Muscle layer of colon (tissue), 2 donors: ENCODE results near the gene MACROD2.

Experiments
- H3K27ac ChIP-seq: one replicate; pipeline ENCODE4 v1.7.0; 2013; ENCODE audit warnings: low read depth, mild to moderate bottlenecking, low read length, moderate library complexity
- H3K27me3 ChIP-seq, 2 donors: one replicate each; pipeline ENCODE4 v1.7.0; 2013; ENCODE audit warnings: low read length in 2 of 2, mild to moderate bottlenecking in 2 of 2; ENCODE audit not compliant: insufficient read depth in 2 of 2, control insufficient read depth in 1 of 2
- H3K36me3 ChIP-seq: one replicate; pipeline ENCODE4 v1.7.0; 2013; ENCODE audit warnings: mild to moderate bottlenecking, low read length; ENCODE audit not compliant: insufficient read depth
- H3K4me1 ChIP-seq: one replicate; pipeline ENCODE4 v1.7.0; 2013; ENCODE audit warnings: mild to moderate bottlenecking, low read length; ENCODE audit not compliant: insufficient read depth
- H3K4me3 ChIP-seq, 2 donors: one replicate each; pipeline ENCODE4 v1.7.0; 2013; ENCODE audit warnings: low read length in 2 of 2, low read depth in 1 of 2, mild to moderate bottlenecking in 1 of 2, moderate library complexity in 1 of 2
- H3K9ac ChIP-seq: one replicate; pipeline ENCODE4 v1.7.0; 2013; ENCODE audit warnings: low read length
- H3K9me3 ChIP-seq: one replicate; pipeline ENCODE4 v1.7.0; 2013; ENCODE audit warnings: mild to moderate bottlenecking, low read length
- donor health status: abdominal sarcoma.
- donor health status: Adenocarcinoma of cecum.

Gene MACROD2

GRCh38 chr20:14673164-14673563, 677.8 kb downstream of the MACROD2 start:
- no peak overlapping the region for H3K27ac ChIP-seq
- no peak overlapping the region for H3K9ac ChIP-seq
- no peaks in the 10 kb centered on the region for H3K9me3 ChIP-seq
- H3K4me3 ChIP-seq, result no peak overlapping the region
- H3K36me3 ChIP-seq, result no peaks in the 10 kb centered on the region
- no peaks in the 10 kb centered on the region for H3K4me1 ChIP-seq
- no peaks in the 10 kb centered on the region for H3K27me3 ChIP-seq

GRCh38 chr20:14677455-14677854, 682.1 kb downstream of the MACROD2 start:
- Histone ChIP-seq H3K27me3 (no peaks in the 10 kb centered on the region), H3K4me1 (no peaks in the 10 kb centered on the region), H3K36me3 (no peaks in the 10 kb centered on the region), H3K9ac (no peak overlapping the region), H3K27ac (no peak overlapping the region), H3K4me3 (no peak overlapping the region), H3K9me3 (no peaks in the 10 kb centered on the region)

- H3K36me3 ChIP-seq, result no peaks in the 10 kb centered on the region
- no peaks in the 10 kb centered on the region for H3K4me1 ChIP-seq
- H3K27ac ChIP-seq, result no peak overlapping the region
- no peaks in the 10 kb centered on the region for H3K9me3 ChIP-seq
- H3K9ac ChIP-seq, result no peak overlapping the region
- no peak overlapping the region for H3K4me3 ChIP-seq
- H3K27me3 ChIP-seq, result no peaks in the 10 kb centered on the region
These were observed 689.9 kb downstream of the MACROD2 start for GRCh38 chr20:14685183-14685582.

GRCh38 chr20:14687313-14687712, 692.0 kb downstream of the MACROD2 start:
- Histone ChIP-seq H3K27ac (no peak overlapping the region), H3K36me3 (no peaks in the 10 kb centered on the region), H3K9ac (no peak overlapping the region), H3K4me1 (no peaks in the 10 kb centered on the region), H3K27me3 (no peaks in the 10 kb centered on the region), H3K9me3 (no peaks in the 10 kb centered on the region), H3K4me3 (no peak overlapping the region)

GRCh38 chr20:14688005-14688404, 692.7 kb downstream of the MACROD2 start:
- no peak overlapping the region for H3K9ac ChIP-seq
- H3K36me3 ChIP-seq, result no peaks in the 10 kb centered on the region
- H3K27ac ChIP-seq, result no peak overlapping the region
- H3K4me1 ChIP-seq, result no peaks in the 10 kb centered on the region
- no peaks in the 10 kb centered on the region for H3K9me3 ChIP-seq
- H3K27me3 ChIP-seq, result no peaks in the 10 kb centered on the region
- H3K4me3 ChIP-seq, result no peak overlapping the region

- no peak overlapping the region for H3K4me3 ChIP-seq
- no peaks in the 10 kb centered on the region for H3K27me3 ChIP-seq
- no peak overlapping the region for H3K27ac ChIP-seq
- H3K4me1 ChIP-seq, result no peaks in the 10 kb centered on the region
- no peaks in the 10 kb centered on the region for H3K9me3 ChIP-seq
- no peak overlapping the region for H3K9ac ChIP-seq
- H3K36me3 ChIP-seq, result no peaks in the 10 kb centered on the region
These were observed 696.7 kb downstream of the MACROD2 start for GRCh38 chr20:14691994-14692393.

GRCh38 chr20:14696478-14696877, 701.2 kb downstream of the MACROD2 start:
- Histone ChIP-seq H3K9ac (no peak overlapping the region), H3K4me3 (no peak overlapping the region), H3K9me3 (no peaks in the 10 kb centered on the region), H3K27ac (no peak overlapping the region), H3K27me3 (no peaks in the 10 kb centered on the region), H3K36me3 (no peaks in the 10 kb centered on the region), H3K4me1 (peaks cover 10% of the 10 kb centered on the region)

- Histone ChIP-seq H3K27me3 (no peaks in the 10 kb centered on the region), H3K27ac (no peak overlapping the region), H3K9ac (no peak overlapping the region), H3K36me3 (no peaks in the 10 kb centered on the region), H3K9me3 (no peaks in the 10 kb centered on the region), H3K4me1 (peaks cover 10% of the 10 kb centered on the region), H3K4me3 (no peak overlapping the region)
These were observed 701.6 kb downstream of the MACROD2 start for GRCh38 chr20:14696937-14697336.

GRCh38 chr20:14698125-14698524, 702.8 kb downstream of the MACROD2 start:
- no peak overlapping the region for H3K27ac ChIP-seq
- no peaks in the 10 kb centered on the region for H3K27me3 ChIP-seq
- no peaks in the 10 kb centered on the region for H3K36me3 ChIP-seq
- H3K9ac ChIP-seq, result no peak overlapping the region
- peaks cover 10% of the 10 kb centered on the region for H3K4me1 ChIP-seq
- no peaks in the 10 kb centered on the region for H3K9me3 ChIP-seq
- H3K4me3 ChIP-seq, result no peak overlapping the region

- no peaks in the 10 kb centered on the region for H3K27me3 ChIP-seq
- H3K36me3 ChIP-seq, result no peaks in the 10 kb centered on the region
- H3K4me1 ChIP-seq, result peaks cover 10% of the 10 kb centered on the region
- H3K4me3 ChIP-seq, result no peak overlapping the region
- H3K9me3 ChIP-seq, result no peaks in the 10 kb centered on the region
- no peak overlapping the region for H3K27ac ChIP-seq
- H3K9ac ChIP-seq, result no peak overlapping the region
These were observed 703.5 kb downstream of the MACROD2 start for GRCh38 chr20:14698605-14699373.

- Histone ChIP-seq H3K4me1 (peaks cover 10% of the 10 kb centered on the region), H3K9me3 (no peaks in the 10 kb centered on the region), H3K9ac (no peak overlapping the region), H3K27me3 (no peaks in the 10 kb centered on the region), H3K4me3 (no peak overlapping the region), H3K36me3 (no peaks in the 10 kb centered on the region), H3K27ac (no peak overlapping the region)
These were observed 705.3 kb downstream of the MACROD2 start for GRCh38 chr20:14700639-14700960.

- Histone ChIP-seq H3K27ac (no peak overlapping the region), H3K9ac (no peak overlapping the region)
These were observed 706.0 kb downstream of the MACROD2 start for GRCh38 chr20:14701326-14701725.

More at GRCh38 chr20:14701326-14701725, 706.0 kb downstream of the MACROD2 start:
- Histone ChIP-seq H3K36me3 (no peaks in the 10 kb centered on the region), H3K4me1 (peaks cover 10% of the 10 kb centered on the region), H3K27me3 (no peaks in the 10 kb centered on the region), H3K4me3 (no peak overlapping the region), H3K9me3 (no peaks in the 10 kb centered on the region)
